H1 (cell line): ENCODE measurements around the gene PINK1. TPM values are rescaled to one million over a fixed set of nuclear protein-coding genes. Genes with fewer than 3 reads are reported as not detected.
"Not testable (repeated sequence)": the region's sequence is repeated elsewhere in the genome, so short reads cannot be mapped to it uniquely, and the experiment has no call there.

ENCODE experiments used
- CTCF ChIA-PET: fragments of 300-600 bp; sonication (Branson Sonifier 250); formaldehyde crosslinking; loops from one replicate; lab custom pipeline; 2021; ENCODE audit not compliant: partially characterized antibody; lab: Charles Lee
- POLR2A ChIA-PET: fragments of 300-600 bp; sonication (Branson Sonifier 250); formaldehyde crosslinking; loops from one replicate; lab custom pipeline; 2021; ENCODE audit warnings: inconsistent platforms; ENCODE audit not compliant: partially characterized antibody; lab: Charles Lee
- DNase-seq, 2 experiments: peaks; one replicate each; pipeline versions ENCODE4 v3.0.0 to v3.0.0-alpha.2; 2010 to 2022; ENCODE audit warnings: low spot score in 2 of 2, low read depth in 1 of 2, mixed read lengths in 1 of 2
- FAIRE-seq: peaks from 2 replicates; lab custom pipeline; 2011; peaks lifted over from hg19 to GRCh38; lab: Jason Lieb, UNC
- H2AFZ ChIP-seq: 2 replicates; pipeline ENCODE4 v1.8.1; 2012; ENCODE audit warnings: low read length, inconsistent platforms
- H2AK5ac ChIP-seq: 2 replicates; pipeline ENCODE4 v1.6.1; 2013; ENCODE audit warnings: low read depth, low read length
- H2BK120ac ChIP-seq: replicated peaks from 2 replicates; pipeline ENCODE3; 2013; ENCODE audit warnings: low read depth, low read length, inconsistent platforms
- H2BK12ac ChIP-seq: 2 replicates; pipeline ENCODE4 v1.6.1; 2013; ENCODE audit warnings: low read depth, low read length
- H2BK15ac ChIP-seq: 2 replicates; pipeline ENCODE4 v1.6.1; 2013; ENCODE audit warnings: low read length
- H2BK20ac ChIP-seq: 2 replicates; pipeline ENCODE4 v1.6.1; 2013; ENCODE audit warnings: low read length
- H2BK5ac ChIP-seq: 2 replicates; pipeline ENCODE4 v1.6.1; 2013; ENCODE audit warnings: low read depth, low read length
- H3K14ac ChIP-seq: 2 replicates; pipeline ENCODE4 v1.6.1; 2013; ENCODE audit warnings: inconsistent platforms; ENCODE audit not compliant: insufficient read length
- H3K18ac ChIP-seq: 2 replicates; pipeline ENCODE4 v1.6.1; 2013; ENCODE audit warnings: low read length; ENCODE audit errors: extremely low read depth
- H3K23ac ChIP-seq: 2 replicates; pipeline ENCODE4 v1.6.1; 2013; ENCODE audit warnings: inconsistent platforms; ENCODE audit not compliant: insufficient read length
- H3K23me2 ChIP-seq: 2 replicates; pipeline ENCODE4 v1.6.1; 2013; ENCODE audit warnings: low read depth, low read length
- H3K27ac ChIP-seq: 2 replicates; pipeline ENCODE4 v1.6.1; 2011; ENCODE audit warnings: low read depth, low read length, inconsistent platforms
- H3K27me3 ChIP-seq, 4 experiments: replicated peaks in 1 of 4; 1 replicate in 1 of 4; 2 replicates in 3 of 4; pipeline versions ENCODE4 v1.6.1 to v1.8.1; 2011 to 2013; ENCODE audit warnings: low read length in 3 of 4, mild to moderate bottlenecking in 3 of 4, inconsistent platforms in 2 of 4, mixed read lengths in 2 of 4, moderate library complexity in 1 of 4; ENCODE audit not compliant: control insufficient read depth in 3 of 4, insufficient read depth in 3 of 4; ENCODE audit errors: extremely low read depth in 1 of 4
- H3K36me3 ChIP-seq, 4 experiments: 2 replicates each; pipeline versions ENCODE4 v1.6.1 to v1.8.1; 2011 to 2013; ENCODE audit warnings: mild to moderate bottlenecking in 4 of 4, low read length in 3 of 4, moderate library complexity in 2 of 4, control low read depth in 1 of 4, inconsistent platforms in 1 of 4; ENCODE audit not compliant: insufficient read depth in 4 of 4, control insufficient read depth in 2 of 4
- H3K4ac ChIP-seq: replicated peaks from 2 replicates; pipeline ENCODE3; 2013; ENCODE audit warnings: low read length, low read depth, mixed read lengths, inconsistent platforms; ENCODE audit not compliant: insufficient read length
- H3K4me1 ChIP-seq, 4 experiments: replicated peaks in 1 of 4; 1 replicate in 1 of 4; 2 replicates in 3 of 4; pipeline versions ENCODE4 v1.6.1 to v1.8.1; 2011 to 2013; ENCODE audit warnings: low read length in 3 of 4, inconsistent platforms in 2 of 4, mixed read lengths in 1 of 4; ENCODE audit not compliant: insufficient read depth in 4 of 4, control insufficient read depth in 3 of 4
- H3K4me2 ChIP-seq, 2 experiments: 2 replicates each; pipeline versions ENCODE4 v1.6.1 to v1.8.1; 2011 to 2013; ENCODE audit warnings: low read depth in 2 of 2, low read length in 2 of 2, control low read depth in 1 of 2, inconsistent platforms in 1 of 2, mild to moderate bottlenecking in 1 of 2; ENCODE audit not compliant: insufficient read depth in 1 of 2
- H3K4me3 ChIP-seq, 4 experiments: fragments of 200-600, 300-600 bp in 1 of 4; sonication (generic), shearing (Covaris generic), sonication (Bioruptor Twin) in 1 of 4; 2 replicates each; pipeline versions ENCODE4 v1.5.1 to v1.8.1; 2011 to 2016; ENCODE audit warnings: low read length in 4 of 4, low read depth in 3 of 4, control low read depth in 2 of 4, inconsistent platforms in 2 of 4, mild to moderate bottlenecking in 2 of 4, mixed read lengths in 1 of 4, moderate library complexity in 1 of 4; ENCODE audit not compliant: insufficient read depth in 2 of 4; ENCODE audit errors: extremely low read depth in 1 of 4
- H3K56ac ChIP-seq: replicated peaks from 2 replicates; pipeline ENCODE3; 2013; ENCODE audit warnings: low read depth, mild to moderate bottlenecking, mixed read lengths, low read length, inconsistent platforms; ENCODE audit not compliant: insufficient read length
- H3K79me1 ChIP-seq: 2 replicates; pipeline ENCODE4 v1.6.1; 2013; ENCODE audit warnings: low read depth, low read length, control low read depth
- H3K79me2 ChIP-seq, 2 experiments: 2 replicates each; pipeline versions ENCODE4 v1.6.1 to v1.8.1; 2012 to 2013; ENCODE audit warnings: low read length in 2 of 2, mild to moderate bottlenecking in 2 of 2, inconsistent platforms in 1 of 2; ENCODE audit not compliant: insufficient read depth in 2 of 2, control insufficient read depth in 1 of 2
- H3K9ac ChIP-seq, 4 experiments: replicated peaks in 1 of 4; 1 replicate in 1 of 4; 2 replicates in 3 of 4; pipeline versions ENCODE4 v1.6.1 to v1.8.1; 2011 to 2013; ENCODE audit warnings: low read depth in 3 of 4, low read length in 3 of 4, control low read depth in 2 of 4, mild to moderate bottlenecking in 2 of 4, moderate library complexity in 2 of 4, inconsistent platforms in 1 of 4; ENCODE audit errors: extremely low read depth in 1 of 4
- H3K9me3 ChIP-seq, 2 experiments: 2 replicates each; pipeline versions ENCODE4 v1.6.1 to v1.8.1; 2012 to 2013; ENCODE audit warnings: mild to moderate bottlenecking in 2 of 2, moderate library complexity in 2 of 2, control low read depth in 1 of 2, inconsistent platforms in 1 of 2, low read depth in 1 of 2, low read length in 1 of 2, mixed read lengths in 1 of 2; ENCODE audit not compliant: insufficient read depth in 2 of 2
- H4K20me1 ChIP-seq, 2 experiments: replicated peaks in 1 of 2; 2 replicates each; pipeline versions ENCODE3 to v1.8.1; 2011 to 2013; ENCODE audit warnings: inconsistent platforms in 2 of 2, low read length in 2 of 2, mild to moderate bottlenecking in 1 of 2; ENCODE audit not compliant: insufficient read depth in 2 of 2, control insufficient read depth in 1 of 2
- H4K5ac ChIP-seq: 2 replicates; pipeline ENCODE4 v1.6.1; 2013; ENCODE audit warnings: low read length, low read depth, mixed read lengths, inconsistent platforms; ENCODE audit not compliant: insufficient read length
- H4K8ac ChIP-seq: 2 replicates; pipeline ENCODE4 v1.8.0; 2013; ENCODE audit warnings: mild to moderate bottlenecking, moderate library complexity, low read length, inconsistent platforms; ENCODE audit not compliant: insufficient read depth; ENCODE audit errors: extremely low read depth
- H4K91ac ChIP-seq: replicated peaks from 2 replicates; pipeline ENCODE3; 2013; ENCODE audit warnings: low read length, mixed read lengths, inconsistent platforms; ENCODE audit not compliant: insufficient read length
- WGBS, 2 experiments: shearing (Covaris generic) in 1 of 2; methylation state at CpG; one replicate each; pipeline versions ENCODE4 v1.1.6 to v1.1.7; 2013 to 2015; ENCODE audit warnings: low lambda C conversion rate in 2 of 2, mixed read lengths in 2 of 2, inconsistent platforms in 1 of 2, low coverage in 1 of 2, missing lambda C conversion rate in 1 of 2; ENCODE audit not compliant: insufficient replicate concordance in 2 of 2, insufficient coverage in 1 of 2, insufficient read length in 1 of 2; ENCODE audit errors: extremely low coverage in 1 of 2, missing lambda C conversion rate in 1 of 2; 5-methylcytosine and 5-hydroxymethylcytosine counted together
- polyA plus RNA-seq, 7 experiments: library from polyadenylated mRNA; depleted of rRNA in 3 of 7; stranded (reverse) in 5 of 7; unstranded in 2 of 7; fragments of >200 nt in 5 of 7; fragments of 200-250 nt in 2 of 7; gene quantifications; 1 replicate in 5 of 7; 2 replicates in 1 of 7; 4 replicates in 1 of 7; pipeline versions ENCODE4 v1.2.1 to v1.2.3, GENCODE V29; 2011 to 2013; ENCODE audit warnings: missing spikeins in 2 of 7, mixed read lengths in 2 of 7
- total RNA-seq: library from RNA; stranded (reverse); fragmentation: NEBNext Ultra II Directional; extraction: Animal tissue kit (Norgen Biotek cat#: 25700); gene quantifications from 2 replicates; pipeline ENCODE4 v1.2.1, GENCODE V29; 2021

PINK1 gene
- total and polyA plus RNA-seq, 2 of the 8 experiments (the other 6 are each of a cell fraction or from before 2014, with no cell fraction given): 16.1 to 19.3 TPM

- H3K27me3 ChIP-seq, H3K23ac ChIP-seq, H4K5ac ChIP-seq, H3K79me2 ChIP-seq, FAIRE-seq, H3K4me2 ChIP-seq, DNase-seq, H3K79me1 ChIP-seq, H3K4ac ChIP-seq, H3K14ac ChIP-seq, H4K8ac ChIP-seq, H3K56ac ChIP-seq, H2BK120ac ChIP-seq, H3K4me3 ChIP-seq, H2AFZ ChIP-seq, H3K23me2 ChIP-seq, H2BK5ac ChIP-seq, H2BK15ac ChIP-seq, H3K9me3 ChIP-seq, H2BK12ac ChIP-seq, H3K9ac ChIP-seq, H2BK20ac ChIP-seq, H3K18ac ChIP-seq, H3K4me1 ChIP-seq, H4K20me1 ChIP-seq, H3K27ac ChIP-seq, H2AK5ac ChIP-seq, H3K36me3 ChIP-seq, H4K91ac ChIP-seq: not testable (repeated sequence)
- ChIA-PET CTCF (interaction anchor here (1.2 to 1.5 kb wide), 2 partner anchors 10 to 23 kb away, joined by 4 to 6 read pairs; no protein-coding TSS in a partner anchor), POLR2A (interaction anchor here (1.0 to 1.5 kb wide), 2 partner anchors 10 to 11 kb away, joined by 5 to 9 read pairs; no protein-coding TSS in a partner anchor)
- WGBS, 2 experiments: 91% methylated on average over 11 of the region's 11 CpGs; no CpG with 5 or more reads in 1 of the 2 experiments
These were observed 40.4 kb downstream of the PINK1 start for GRCh38 chr1:20673626-20674025.
